Measurements from ENCODE around the gene MUSTN1.

MUSTN1 gene

GRCh38 chr3:52835766-52836470 lies 1.1 kb upstream of the MUSTN1 start:
- DNase-seq (ENCODE audit: low read depth in 3 of 3, low spot score in 1 of 3), result no peak

- no peak for DNase-seq (ENCODE audit: low read depth in 3 of 3, low spot score in 1 of 3)
These were observed 1.6 kb downstream of the MUSTN1 start for GRCh38 chr3:52833202-52833601.

- no peak for DNase-seq (ENCODE audit: low read depth in 3 of 3, low spot score in 1 of 3)
These were observed 3.1 kb downstream of the MUSTN1 start for GRCh38 chr3:52831500-52832301.

GRCh38 chr3:52830535-52831258 lies 4.1 kb downstream of the MUSTN1 start, which contains the start of gene ITIH4:
ITIH4 (minus strand) TSS chr3:52830672; CDS start chr3:52830642, 30 bp downstream.
- no peak for DNase-seq (ENCODE audit: low read depth in 3 of 3, low spot score in 1 of 3)

- no peak for DNase-seq (ENCODE audit: low read depth in 3 of 3, low spot score in 1 of 3)
These were observed 4.8 kb downstream of the MUSTN1 start for GRCh38 chr3:52829906-52830463.

- no peak for DNase-seq (ENCODE audit: low read depth in 3 of 3, low spot score in 1 of 3)
These were observed 5.3 kb downstream of the MUSTN1 start for GRCh38 chr3:52829482-52829881.

GRCh38 chr3:52827866-52828376 lies 6.9 kb downstream of the MUSTN1 start:
- DNase-seq (ENCODE audit: low read depth in 3 of 3, low spot score in 1 of 3), result no peak

GRCh38 chr3:52827441-52827840 lies 7.4 kb downstream of the MUSTN1 start:
- no peak for DNase-seq (ENCODE audit: low read depth in 3 of 3, low spot score in 1 of 3)

GRCh38 chr3:52824037-52824436 lies 10.8 kb downstream of the MUSTN1 start:
- DNase-seq (ENCODE audit: low read depth in 3 of 3, low spot score in 1 of 3), result no peak

- no peak for DNase-seq (ENCODE audit: low read depth in 3 of 3, low spot score in 1 of 3)
These were observed 12.5 kb downstream of the MUSTN1 start for GRCh38 chr3:52822363-52822762.

- no peak for DNase-seq (ENCODE audit: low read depth in 3 of 3, low spot score in 1 of 3)
These were observed 14.1 kb downstream of the MUSTN1 start for GRCh38 chr3:52820736-52821135.

GRCh38 chr3:52819936-52820335 lies 14.9 kb downstream of the MUSTN1 start:
- no peak for DNase-seq (ENCODE audit: low read depth in 3 of 3, low spot score in 1 of 3)

GRCh38 chr3:52817860-52818259 lies 17.0 kb downstream of the MUSTN1 start:
- DNase-seq (ENCODE audit: low read depth in 3 of 3, low spot score in 1 of 3), result no peak

GRCh38 chr3:52817221-52817620 lies 17.6 kb downstream of the MUSTN1 start:
- no peak for DNase-seq (ENCODE audit: low read depth in 3 of 3, low spot score in 1 of 3)

- DNase-seq (ENCODE audit: low read depth in 3 of 3, low spot score in 1 of 3), result no peak
These were observed 18.2 kb downstream of the MUSTN1 start for GRCh38 chr3:52816654-52817053.

- DNase-seq (ENCODE audit: low read depth in 3 of 3, low spot score in 1 of 3), result no peak
These were observed 18.6 kb downstream of the MUSTN1 start for GRCh38 chr3:52816199-52816598.

- DNase-seq (ENCODE audit: low read depth in 3 of 3, low spot score in 1 of 3), result no peak
These were observed 21.0 kb downstream of the MUSTN1 start for GRCh38 chr3:52813810-52814209.

GRCh38 chr3:52811452-52812011 lies 23.3 kb downstream of the MUSTN1 start:
- no peak for DNase-seq (ENCODE audit: low read depth in 3 of 3, low spot score in 1 of 3)

GRCh38 chr3:52810923-52811322 lies 23.9 kb downstream of the MUSTN1 start:
- DNase-seq (ENCODE audit: low read depth in 3 of 3, low spot score in 1 of 3), result no peak

- no peak for DNase-seq (ENCODE audit: low read depth in 3 of 3, low spot score in 1 of 3)
These were observed 25.0 kb downstream of the MUSTN1 start for GRCh38 chr3:52809662-52810377.
